Activated B cell treated with CpG ODN at 0.5 μM for 24 hours (primary cell): Measurements from ENCODE around the gene CEP41. TPM values are rescaled to one million over a fixed set of nuclear protein-coding genes. Genes with fewer than 3 reads are reported as not detected.

Source experiments
- ATAC-seq: fragments of 200-7000 bp; cut with Tn5 transposase; one replicate; pipeline ENCODE4 v1.10.0; 2021; ENCODE audit warnings: low read depth, mild to moderate bottlenecking, moderate library complexity
- CTCF ChIA-PET: fragments of 350-600 bp; sonication (Branson Sonifier 250); formaldehyde crosslinking; loops from one replicate; lab custom pipeline; 2021; ENCODE audit warnings: antibody characterized with exemption; lab: Charles Lee
- POLR2A ChIA-PET: fragments of 350-600 bp; sonication (Branson Sonifier 250); formaldehyde crosslinking; loops from one replicate; lab custom pipeline; 2021; ENCODE audit warnings: antibody characterized with exemption; lab: Charles Lee
- DNase-seq: peaks from one replicate; pipeline ENCODE4 v3.0.0; 2022
- H3K27ac Mint-ChIP-seq: one replicate; pipeline ENCODE4 v1.8.0; 2020; ENCODE audit warnings: mixed read lengths
- H3K27me3 Mint-ChIP-seq: one replicate; pipeline ENCODE4 v1.8.0; 2021; ENCODE audit warnings: mixed read lengths
- H3K36me3 Mint-ChIP-seq: one replicate; pipeline ENCODE4 v1.8.0; 2021; ENCODE audit warnings: low read depth, mixed read lengths
- H3K4me1 Mint-ChIP-seq: one replicate; pipeline ENCODE4 v1.8.0; 2021; ENCODE audit warnings: mixed read lengths
- H3K4me3 Mint-ChIP-seq: one replicate; pipeline ENCODE4 v1.8.0; 2020; ENCODE audit warnings: mild to moderate bottlenecking, mixed read lengths
- H3K9me3 Mint-ChIP-seq: one replicate; pipeline ENCODE4 v1.8.0; 2020; ENCODE audit warnings: mixed read lengths
- intact Hi-C: fragments of 100-400 bp; cut with micrococcal nuclease; formaldehyde crosslinking; loops from one replicate; pipeline ENCODE4 v1.15.1; 2024
- total RNA-seq: library from RNA; stranded (reverse); gene quantifications from 2 replicates; pipeline ENCODE4 v1.2.3, GENCODE V29; 2022
- TF ChIP-seq, protein P1 (sequence below): fragments of 200-600 bp; IDR thresholded peaks from one replicate; pipeline ENCODE4 v1.8.0; 2022; ENCODE audit warnings: antibody characterized with exemption, mild to moderate bottlenecking

CEP41 gene
- total RNA-seq, 1 donor from 2014 or later = 5.1 TPM

DNA sequence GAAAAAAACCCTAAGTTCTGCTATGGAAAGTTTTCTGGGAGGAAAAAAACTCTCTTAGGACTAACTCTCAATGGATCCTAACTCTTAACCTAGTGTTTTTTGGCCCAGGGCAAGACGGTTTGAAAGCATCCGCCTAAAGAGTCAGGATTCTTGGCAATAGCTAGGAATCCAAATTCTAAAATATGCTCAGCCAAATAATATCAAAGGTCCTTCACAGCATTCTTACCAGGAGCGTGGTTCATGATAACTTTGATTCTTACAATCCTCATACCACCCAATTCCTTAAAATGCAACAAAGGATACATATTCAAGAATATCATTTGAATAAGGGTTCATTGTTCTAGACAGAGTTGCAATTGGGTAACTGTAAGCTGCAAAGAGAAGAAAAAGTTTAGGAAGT lies 39.2 kb downstream of the CEP41 start:
- CTCF ChIA-PET = no interaction called here
- no peaks in the 10 kb centered on the region for H3K9me3 Mint-ChIP-seq
- intact Hi-C loops = no loop called here

GRCh38 chr7:130401101-130401500 lies 39.7 kb downstream of the CEP41 start:
- Mint-ChIP-seq H3K9me3 (no peaks in the 10 kb centered on the region), H3K4me1 (no peaks in the 10 kb centered on the region), H3K36me3 (peaks cover 5% of the 10 kb centered on the region), H3K4me3 (no peak overlapping the region), H3K27ac (no peak overlapping the region), H3K27me3 (no peaks in the 10 kb centered on the region)
- ChIA-PET CTCF (no interaction called here), POLR2A (no interaction called here)
- TF ChIP-seq, protein P1, sequence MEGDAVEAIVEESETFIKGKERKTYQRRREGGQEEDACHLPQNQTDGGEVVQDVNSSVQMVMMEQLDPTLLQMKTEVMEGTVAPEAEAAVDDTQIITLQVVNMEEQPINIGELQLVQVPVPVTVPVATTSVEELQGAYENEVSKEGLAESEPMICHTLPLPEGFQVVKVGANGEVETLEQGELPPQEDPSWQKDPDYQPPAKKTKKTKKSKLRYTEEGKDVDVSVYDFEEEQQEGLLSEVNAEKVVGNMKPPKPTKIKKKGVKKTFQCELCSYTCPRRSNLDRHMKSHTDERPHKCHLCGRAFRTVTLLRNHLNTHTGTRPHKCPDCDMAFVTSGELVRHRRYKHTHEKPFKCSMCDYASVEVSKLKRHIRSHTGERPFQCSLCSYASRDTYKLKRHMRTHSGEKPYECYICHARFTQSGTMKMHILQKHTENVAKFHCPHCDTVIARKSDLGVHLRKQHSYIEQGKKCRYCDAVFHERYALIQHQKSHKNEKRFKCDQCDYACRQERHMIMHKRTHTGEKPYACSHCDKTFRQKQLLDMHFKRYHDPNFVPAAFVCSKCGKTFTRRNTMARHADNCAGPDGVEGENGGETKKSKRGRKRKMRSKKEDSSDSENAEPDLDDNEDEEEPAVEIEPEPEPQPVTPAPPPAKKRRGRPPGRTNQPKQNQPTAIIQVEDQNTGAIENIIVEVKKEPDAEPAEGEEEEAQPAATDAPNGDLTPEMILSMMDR = no peak
- no peak for ATAC-seq
- DNase-seq = no peak
- intact Hi-C loops = no loop called here

More for the DNA sequence above, 39.2 kb downstream of the CEP41 start:
- no peaks in the 10 kb centered on the region for H3K4me1 Mint-ChIP-seq
- peaks cover 5% of the 10 kb centered on the region for H3K36me3 Mint-ChIP-seq
- H3K27me3 Mint-ChIP-seq = no peaks in the 10 kb centered on the region
- no peak overlapping the region for H3K27ac Mint-ChIP-seq
- no peak for ATAC-seq
- TF ChIP-seq, protein P1 = no peak
- no peak for DNase-seq
- H3K4me3 Mint-ChIP-seq = no peak overlapping the region
- POLR2A ChIA-PET = no interaction called here

DNA sequence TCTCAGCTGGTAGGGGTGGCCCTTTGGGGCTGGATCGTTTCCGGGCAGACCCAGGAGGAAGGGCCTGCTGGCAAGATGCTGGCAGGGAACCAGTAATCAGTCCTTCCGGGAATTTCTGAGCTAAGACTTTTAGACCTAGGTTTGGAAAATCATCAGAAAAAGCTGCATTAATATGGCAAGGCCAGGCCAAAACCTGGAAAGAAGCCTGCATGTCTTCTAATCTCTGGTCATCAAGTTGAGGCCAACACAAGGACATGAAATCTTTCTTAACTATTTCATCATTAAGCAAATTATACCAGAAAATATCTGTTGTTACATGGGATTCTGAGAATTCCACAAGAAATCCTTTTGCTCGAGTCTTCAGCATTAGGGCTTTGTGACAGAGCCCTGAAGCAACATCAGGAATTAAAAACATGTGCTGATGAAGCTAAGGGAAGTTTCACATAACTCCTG lies 40.7 kb downstream of the CEP41 start:
- H3K27me3 Mint-ChIP-seq = no peaks in the 10 kb centered on the region
- DNase-seq (no peak), ATAC-seq (no peak)
- intact Hi-C loops = no loop called here
- POLR2A ChIA-PET = no interaction called here
- no peaks in the 10 kb centered on the region for H3K9me3 Mint-ChIP-seq
- no peak overlapping the region for H3K4me3 Mint-ChIP-seq
- CTCF ChIA-PET = no interaction called here
- no peak overlapping the region for H3K27ac Mint-ChIP-seq
- H3K4me1 Mint-ChIP-seq = no peaks in the 10 kb centered on the region
- H3K36me3 Mint-ChIP-seq = peaks cover 5% of the 10 kb centered on the region
- TF ChIP-seq, protein P1 = no peak

- no peak overlapping the region for H3K27ac Mint-ChIP-seq
- TF ChIP-seq, protein P1 = no peak
- CTCF ChIA-PET = no interaction called here
Observed at GRCh38 chr7:130398526-130399090, 42.2 kb downstream of the CEP41 start.

DNA sequence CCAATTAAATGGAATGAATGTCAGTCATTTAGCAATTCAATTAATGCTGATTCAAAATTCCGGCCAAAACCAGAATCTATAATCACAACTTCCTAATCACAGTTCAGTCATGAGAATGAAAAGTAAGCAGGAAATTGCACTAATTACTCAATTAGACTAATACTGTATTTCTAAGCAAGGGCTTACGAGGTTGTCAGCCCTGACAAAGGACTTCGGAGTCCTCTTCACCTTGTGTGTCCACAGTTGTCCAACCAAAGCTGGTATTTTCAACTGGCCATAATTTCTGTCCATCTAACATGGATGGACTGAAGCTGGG lies 43.1 kb downstream of the CEP41 start:
- ATAC-seq (no peak), DNase-seq (no peak)
- no peak overlapping the region for H3K4me3 Mint-ChIP-seq
- TF ChIP-seq, protein P1 = no peak
- peaks cover 5% of the 10 kb centered on the region for H3K36me3 Mint-ChIP-seq
- no peaks in the 10 kb centered on the region for H3K27me3 Mint-ChIP-seq
- POLR2A ChIA-PET = interaction anchor here (0.5 kb wide), 1 partner anchor 16 kb away, joined by 3 read pairs; no protein-coding TSS in a partner anchor
- H3K27ac Mint-ChIP-seq = no peak overlapping the region
- H3K9me3 Mint-ChIP-seq = no peaks in the 10 kb centered on the region
- intact Hi-C loops = no loop called here
- H3K4me1 Mint-ChIP-seq = peaks cover 10% of the 10 kb centered on the region
- CTCF ChIA-PET = no interaction called here

More at GRCh38 chr7:130398526-130399090, 42.2 kb downstream of the CEP41 start:
- DNase-seq (no peak), ATAC-seq (no peak)
- Mint-ChIP-seq H3K4me3 (no peak overlapping the region), H3K27me3 (no peaks in the 10 kb centered on the region), H3K36me3 (peaks cover 5% of the 10 kb centered on the region), H3K9me3 (no peaks in the 10 kb centered on the region), H3K4me1 (peaks cover 10% of the 10 kb centered on the region)
- intact Hi-C loops = no loop called here
- POLR2A ChIA-PET = no interaction called here
